Gastroesophageal sphincter (tissue), 3 donors: ENCODE data around the gene ALKBH8.

ENCODE experiments used
- CTCF ChIP-seq, 4 experiments: fragments of 200-600 bp in 2 of 4; fragments of 450-650 bp in 2 of 4; sonication (generic) in 1 of 4; IDR thresholded peaks; one replicate each; pipeline ENCODE4 v1.5.1; 2017 to 2019; ENCODE audit warnings: antibody characterized with exemption in 4 of 4, mild to moderate bottlenecking in 2 of 4, moderate library complexity in 2 of 4
- POLR2A ChIP-seq, 2 donors: fragments of 450-650 bp; IDR thresholded peaks; one replicate each; pipeline ENCODE4 v1.6.1; 2017; ENCODE audit warnings: antibody characterized with exemption in 2 of 2, mild to moderate bottlenecking in 2 of 2, moderate library complexity in 1 of 2

DNA sequence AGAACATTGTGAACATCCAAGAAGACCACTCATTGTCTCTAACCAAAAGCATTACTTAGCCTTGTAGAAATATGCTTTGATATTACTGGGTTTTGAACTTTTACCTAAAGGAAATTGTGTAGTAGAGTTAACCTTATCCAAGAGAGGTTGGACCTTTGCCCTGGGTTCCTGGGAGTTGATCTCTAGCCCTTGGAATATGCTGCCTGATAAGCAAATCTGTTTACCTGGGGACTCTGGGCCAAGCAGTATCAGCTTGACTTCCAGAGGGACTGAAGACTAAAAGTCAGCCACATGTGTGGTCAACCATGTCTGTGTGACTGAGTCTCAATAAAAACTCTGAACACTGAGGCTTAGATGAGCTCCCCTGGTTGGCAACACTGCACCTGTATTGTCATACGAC, 63.8 kb downstream of the ALKBH8 start:
- TF ChIP-seq CTCF (IDR thresholded peaks at IDR 0.05) (no peak), POLR2A (IDR thresholded peaks at IDR 0.05) (no peak)
